Left forelimb (tissue), 1 donor: ENCODE data around the gene HLA-DOA.

Source experiments
- DNase-seq: peaks from one replicate; pipeline ENCODE4 v3.0.0-alpha.2; 2018; ENCODE audit warnings: low spot score

The HLA-DOA gene

DNA sequence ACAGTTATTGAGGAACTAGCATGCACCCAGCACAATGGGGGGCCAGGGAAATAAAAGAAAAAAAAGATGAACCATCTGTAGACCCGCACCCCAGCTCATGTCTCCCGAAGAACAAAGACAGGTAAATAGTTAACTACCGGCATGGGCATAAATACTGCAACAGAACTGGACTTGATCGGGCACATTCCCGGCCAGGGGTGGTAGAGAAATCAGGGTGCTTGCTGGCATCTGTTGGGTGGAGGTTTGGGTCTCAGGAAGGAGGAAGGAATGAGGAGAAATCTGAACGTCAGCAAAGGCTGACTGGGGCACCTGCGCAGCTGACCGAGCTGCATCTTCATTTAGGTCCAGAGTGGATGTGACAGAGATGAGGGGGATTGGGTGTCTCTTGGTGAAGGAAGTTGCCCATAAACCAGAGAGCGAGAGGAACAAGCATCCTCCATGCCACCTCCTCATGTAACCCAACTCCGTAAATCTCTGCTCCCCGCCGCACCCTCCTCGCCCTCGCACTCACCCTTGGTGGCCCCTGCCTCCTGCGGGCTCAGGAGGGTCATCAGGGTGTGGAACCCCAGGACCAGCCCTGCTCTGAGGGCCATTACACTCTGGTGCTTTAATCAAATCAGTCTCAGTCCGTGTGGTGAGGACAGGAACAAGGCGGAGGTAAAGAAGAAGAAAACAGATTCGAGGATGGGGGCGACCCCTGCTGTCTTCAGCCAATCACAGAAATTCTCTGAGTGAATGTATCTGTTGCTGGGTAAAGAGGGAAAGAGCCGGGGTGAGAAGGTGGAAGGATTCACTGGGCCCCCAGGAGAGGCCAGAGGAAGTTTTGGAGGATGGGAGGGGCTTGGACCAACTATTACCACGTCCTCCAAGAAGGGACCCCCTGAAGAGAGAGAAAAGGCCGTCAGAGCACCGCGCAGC, at the start of gene HLA-DOA:
HLA-DOA (minus strand) TSS at position 648 of the 918 bp plus-strand sequence.
- no peak for DNase-seq

DNA sequence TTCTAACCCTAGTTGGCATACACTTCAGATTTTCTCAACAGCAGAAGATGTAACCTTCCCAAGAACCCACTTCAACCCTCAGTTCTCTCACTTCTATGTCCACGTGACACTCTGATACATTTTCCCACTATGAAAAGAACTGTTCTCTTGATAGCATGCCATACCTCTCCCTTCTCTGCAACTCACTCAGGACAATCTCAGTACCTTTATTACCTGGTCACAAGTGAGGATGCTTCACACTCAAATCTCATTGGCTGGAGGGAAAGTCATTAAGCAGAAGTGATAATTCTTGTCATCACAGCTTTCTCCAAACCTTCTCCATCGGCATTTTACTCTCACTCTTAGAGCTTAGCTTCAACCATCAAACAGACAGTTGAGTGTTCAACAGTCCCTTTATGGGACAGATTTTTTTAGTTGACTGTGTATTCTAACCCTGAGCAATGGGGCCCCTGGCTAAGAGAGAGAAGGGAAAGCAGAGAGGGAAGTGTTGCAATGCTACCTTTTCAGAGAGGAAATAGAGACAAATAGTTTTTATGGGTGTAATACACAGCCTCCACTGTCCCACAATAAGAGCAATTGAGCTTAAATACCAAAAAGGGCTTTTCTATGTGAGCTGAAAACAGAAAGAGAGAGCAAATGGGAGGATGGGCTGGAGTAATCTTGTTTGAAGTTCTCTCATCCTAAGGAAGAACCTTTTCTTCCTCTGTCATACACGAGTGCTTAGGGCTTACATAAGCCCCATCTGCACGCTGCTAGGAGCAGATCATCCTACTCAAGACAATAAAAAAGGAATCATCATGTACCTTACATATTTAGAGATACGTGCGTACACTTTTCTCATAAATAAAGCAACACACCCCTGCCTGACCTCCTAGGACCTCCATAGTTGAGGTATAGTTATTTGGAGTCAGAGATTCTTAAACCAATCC, 48.1 kb upstream of the HLA-DOA start:
- DNase-seq, result no peak

DNA sequence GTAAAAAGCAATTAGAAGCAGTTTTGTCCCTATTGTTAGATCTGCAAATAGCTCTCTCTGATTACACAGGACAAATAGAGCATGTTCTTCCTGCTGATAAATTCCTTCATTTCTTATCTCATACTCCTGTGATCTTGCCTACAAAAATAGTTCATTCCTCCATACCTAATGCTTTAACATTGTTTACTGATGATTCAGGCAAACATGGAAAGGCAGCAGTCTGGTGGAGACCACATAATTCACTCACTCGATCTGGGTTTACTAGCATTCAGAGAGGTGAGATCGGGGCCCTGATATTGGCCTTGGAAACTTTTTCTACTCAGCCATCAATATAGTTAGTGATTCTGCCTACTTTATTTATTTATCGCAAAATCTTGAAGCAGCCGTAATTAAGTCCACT, 43.8 kb upstream of the HLA-DOA start:
- no peak for DNase-seq

DNA sequence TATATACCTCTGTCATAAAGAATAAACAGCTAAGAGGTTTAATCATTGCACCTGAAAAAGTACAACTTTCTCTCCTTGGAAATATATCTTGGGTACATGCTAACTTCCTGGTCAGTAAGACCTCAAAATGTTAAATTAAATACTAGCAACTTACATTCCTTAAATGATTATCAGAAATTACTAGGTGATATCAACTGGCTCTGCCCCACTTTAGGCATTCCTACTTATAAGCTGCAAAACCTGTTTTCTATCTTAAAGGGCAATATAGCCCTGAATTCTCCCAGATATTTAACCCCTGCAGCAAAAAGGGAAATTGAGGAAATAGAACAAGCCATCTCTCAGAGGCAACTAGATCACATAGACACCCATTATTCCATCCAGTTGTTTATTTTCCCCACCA, 43.2 kb upstream of the HLA-DOA start:
- DNase-seq, result no peak

DNA sequence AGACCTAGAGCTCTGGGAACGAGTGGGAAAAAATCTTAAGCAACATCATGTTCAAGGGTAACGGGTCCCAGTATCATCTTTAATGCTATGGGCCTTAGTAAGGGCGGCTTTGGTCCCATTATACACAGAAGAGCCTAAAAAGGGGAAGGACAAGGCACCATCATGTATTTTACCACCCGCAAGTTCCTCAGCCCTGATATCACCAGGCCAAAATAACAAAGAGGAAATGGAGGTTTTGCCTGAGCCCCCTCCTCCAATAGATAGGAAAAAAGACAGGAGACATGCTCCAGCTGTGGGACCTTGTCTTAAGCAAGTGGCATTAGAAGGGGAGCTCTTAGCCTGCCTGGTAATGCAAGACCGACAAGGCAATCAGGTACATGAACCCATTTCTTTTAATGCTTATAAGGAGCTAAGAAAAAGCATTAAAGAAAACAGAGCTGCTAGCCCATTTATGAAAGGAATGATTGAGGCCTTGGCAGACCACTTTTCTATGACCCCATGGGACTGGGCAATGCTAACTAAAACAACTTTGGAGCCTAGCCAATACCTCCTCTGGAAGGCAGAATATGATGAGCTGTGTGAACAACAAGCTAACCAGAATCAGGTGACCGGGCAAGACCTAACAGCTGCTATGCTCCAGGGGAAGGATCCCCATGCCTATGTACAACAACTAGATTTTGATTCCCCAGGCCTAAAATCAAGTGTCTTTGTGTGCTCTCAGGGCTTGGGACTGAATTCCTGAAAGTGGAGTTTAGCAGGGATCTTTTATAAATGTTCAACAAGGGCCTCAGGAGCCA, 40.8 kb upstream of the HLA-DOA start:
- no peak for DNase-seq

DNA sequence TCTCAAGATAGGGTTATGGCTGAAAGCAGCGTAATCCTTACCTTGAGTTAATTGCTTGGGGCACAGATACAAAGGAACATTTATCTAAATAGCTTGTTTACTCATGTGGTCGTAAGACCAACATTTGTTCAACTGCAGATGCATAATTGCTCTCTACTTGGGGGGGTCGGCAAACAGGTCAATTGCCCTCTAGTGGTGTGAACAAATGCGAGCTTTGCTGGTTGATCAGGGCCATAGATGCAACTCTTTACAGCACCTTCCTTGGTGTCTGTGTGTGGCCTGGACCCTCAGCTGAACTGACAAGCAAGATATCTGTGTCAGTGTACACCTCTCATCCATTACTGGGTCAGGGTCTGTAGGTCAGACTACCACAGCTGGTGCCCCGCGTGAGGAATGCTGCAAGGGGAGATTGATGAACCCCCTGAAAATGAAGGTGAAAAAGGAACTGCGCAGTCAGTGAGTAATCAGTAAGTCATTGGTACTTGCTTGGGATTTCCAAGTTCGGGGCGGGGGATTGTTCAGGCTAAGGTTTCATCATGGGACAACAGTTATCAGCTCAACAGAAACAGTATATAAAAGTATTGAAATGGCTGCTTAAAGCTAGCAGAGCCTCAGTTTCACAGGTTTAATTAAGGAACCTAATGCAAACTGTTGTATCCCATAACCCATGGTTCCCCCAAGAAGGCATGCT, 40.1 kb upstream of the HLA-DOA start:
- no peak for DNase-seq

DNA sequence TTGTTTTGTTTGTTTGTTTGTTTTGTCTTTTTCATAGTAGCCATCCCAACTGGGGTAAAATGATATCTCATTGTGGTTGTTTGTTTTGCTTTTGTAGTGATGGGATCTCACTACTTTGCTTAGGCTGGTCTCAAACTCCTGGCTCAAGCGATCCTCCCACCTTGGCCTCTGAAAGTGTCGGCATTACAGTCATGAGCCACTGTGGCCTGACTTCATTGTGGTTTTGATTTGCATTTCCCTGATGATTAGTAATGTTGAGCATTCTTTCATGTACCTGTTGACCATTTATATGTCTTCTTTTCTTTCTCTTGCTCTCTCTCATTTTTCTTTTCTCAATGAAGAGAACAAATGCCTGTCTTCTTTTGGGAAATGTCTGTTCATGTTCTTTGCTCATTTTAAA, 30.8 kb upstream of the HLA-DOA start:
- no peak for DNase-seq

DNA sequence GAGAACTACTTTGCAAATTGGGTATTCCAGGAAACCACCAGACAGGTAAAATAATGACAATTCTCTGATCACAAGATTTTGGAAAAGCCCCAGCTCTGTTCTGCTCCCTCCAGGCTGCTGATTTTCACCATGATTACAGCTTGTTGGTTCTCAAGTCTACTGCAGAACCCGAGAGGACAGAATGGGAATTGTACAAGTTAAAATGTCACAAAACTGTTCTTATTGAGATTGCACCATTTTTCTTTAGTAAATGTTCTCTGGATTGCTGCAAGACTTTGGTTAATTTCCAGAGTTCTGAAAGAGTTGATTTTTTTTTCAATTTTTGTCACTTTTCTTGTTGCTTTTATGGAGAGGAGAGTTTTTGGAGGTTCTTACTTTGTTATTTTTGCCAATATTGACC, 27.1 kb upstream of the HLA-DOA start:
- no peak for DNase-seq

DNA sequence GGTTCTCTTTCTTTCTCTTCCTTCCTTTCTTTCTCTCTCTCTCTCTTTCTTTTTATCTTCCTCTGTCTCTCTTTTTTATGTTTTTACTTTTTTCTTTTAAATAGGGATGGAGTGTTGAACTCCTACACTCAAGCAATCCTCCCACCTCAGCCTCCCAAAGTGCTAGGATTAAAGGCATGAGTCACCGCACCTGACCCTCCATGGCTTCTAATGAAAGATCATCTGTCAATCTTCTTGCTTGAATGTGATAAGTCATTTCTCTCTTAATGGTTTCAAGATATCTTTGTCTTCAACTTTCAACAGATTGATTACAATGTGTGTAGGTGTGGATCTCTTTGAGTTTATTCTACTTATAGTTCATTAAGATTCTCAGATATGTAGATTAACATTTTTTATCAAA, 25.2 kb upstream of the HLA-DOA start:
- no peak for DNase-seq

DNA sequence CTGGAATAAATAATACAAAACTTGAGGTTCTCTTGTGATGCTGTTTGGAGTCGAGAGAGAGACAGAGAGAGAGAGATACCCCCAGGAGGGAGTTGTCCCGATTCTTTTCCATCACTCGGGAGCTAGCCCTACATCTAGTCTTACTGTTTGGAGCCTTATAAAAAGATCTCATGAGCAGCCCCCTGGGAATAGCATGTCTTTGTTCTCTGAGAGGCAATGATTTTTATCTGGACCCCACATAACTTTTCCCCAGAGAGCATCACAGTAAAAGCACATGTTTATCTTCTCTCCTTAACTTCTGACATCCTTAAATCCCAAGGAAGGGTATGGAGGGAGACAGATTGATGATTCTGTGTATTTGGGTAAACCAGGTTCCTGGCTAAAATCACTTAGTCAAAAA, 20.9 kb upstream of the HLA-DOA start:
- no peak for DNase-seq

DNA sequence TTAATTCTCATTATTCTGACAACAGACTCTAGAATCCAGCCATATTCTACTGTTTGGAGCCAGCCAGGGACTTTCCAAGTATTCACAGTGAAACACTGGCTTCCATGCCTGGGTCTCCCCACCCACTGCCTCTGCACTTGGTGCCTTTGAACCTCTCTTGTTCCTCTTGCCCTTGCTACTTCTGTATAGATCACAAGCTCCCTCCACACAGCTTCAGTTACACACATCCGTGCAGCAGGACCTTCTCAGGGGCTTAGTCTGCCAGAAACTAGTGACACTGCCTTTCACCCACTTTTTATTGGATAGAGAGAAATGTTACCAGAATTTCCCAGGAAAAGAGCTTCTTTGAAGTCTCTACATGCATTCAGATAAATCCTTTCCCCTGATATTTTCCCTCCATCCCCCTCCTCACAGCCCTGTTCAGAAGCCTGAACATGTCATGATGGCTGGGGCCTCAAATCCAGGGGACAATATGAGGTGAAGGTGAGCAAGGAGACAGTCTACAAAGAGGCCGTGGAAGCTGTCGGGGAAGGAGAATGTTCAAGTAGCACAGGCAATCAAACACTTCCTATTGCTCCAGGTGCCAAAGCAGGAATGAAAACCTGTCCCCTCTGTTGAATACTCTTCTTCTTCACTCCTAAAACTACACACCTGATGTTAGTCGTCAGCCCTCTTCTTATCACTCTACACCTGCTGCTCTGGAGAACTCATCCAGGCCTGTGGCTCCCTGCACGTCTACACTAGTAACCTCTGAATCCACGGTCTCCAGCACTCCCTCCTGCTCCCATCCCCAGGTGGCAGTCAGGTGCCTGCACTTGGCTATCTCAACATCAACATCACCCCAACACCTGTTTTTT, 20.2 kb upstream of the HLA-DOA start:
- no peak for DNase-seq

DNA sequence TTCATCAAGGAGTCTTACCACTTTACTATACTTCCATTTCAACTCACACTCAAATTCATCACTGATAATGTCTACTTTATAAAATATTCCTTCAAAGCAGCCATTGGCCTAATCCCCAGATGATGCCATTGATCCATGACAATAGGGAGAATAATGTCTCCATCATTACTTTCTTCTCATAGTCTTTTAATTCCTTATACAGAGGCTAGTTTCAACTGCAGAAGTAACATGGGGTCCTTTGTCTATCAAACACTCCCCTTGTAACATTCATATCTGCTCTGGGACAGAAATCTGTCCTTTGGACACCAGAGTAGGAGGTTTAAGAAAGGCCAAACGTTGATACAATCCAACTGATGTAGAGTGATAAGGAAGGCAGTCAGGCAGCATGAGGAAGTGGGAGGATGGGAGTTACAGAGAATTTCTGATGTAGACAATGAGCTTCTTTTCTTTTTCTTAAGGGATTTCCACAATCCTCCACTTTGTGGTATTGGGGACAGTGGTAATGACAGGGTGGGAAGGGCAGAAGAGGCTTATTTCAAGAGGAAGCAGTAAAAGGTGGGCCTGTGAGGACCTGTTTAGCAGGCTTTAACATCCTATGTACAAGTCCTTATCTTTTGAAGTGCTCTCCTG, 18.9 kb upstream of the HLA-DOA start:
- no peak for DNase-seq

DNA sequence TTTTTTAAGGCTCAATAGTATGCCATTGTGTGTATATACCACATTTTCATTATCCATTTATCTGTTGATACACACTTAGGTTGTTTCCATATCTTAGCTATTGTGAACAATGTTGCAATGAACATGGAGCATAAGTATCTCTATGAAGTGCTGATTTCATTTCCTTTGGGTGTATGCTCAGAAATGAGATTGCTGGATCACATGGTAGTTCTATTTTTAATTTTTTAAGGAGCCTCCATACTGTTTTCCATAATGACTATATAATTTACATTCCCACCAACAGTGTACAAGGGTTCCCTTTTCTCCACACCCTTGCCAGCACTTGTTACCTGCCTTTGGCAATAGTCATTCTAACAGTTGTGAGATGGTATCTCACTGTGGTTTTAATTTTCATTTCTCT, 15.1 kb upstream of the HLA-DOA start:
- DNase-seq, result no peak

DNA sequence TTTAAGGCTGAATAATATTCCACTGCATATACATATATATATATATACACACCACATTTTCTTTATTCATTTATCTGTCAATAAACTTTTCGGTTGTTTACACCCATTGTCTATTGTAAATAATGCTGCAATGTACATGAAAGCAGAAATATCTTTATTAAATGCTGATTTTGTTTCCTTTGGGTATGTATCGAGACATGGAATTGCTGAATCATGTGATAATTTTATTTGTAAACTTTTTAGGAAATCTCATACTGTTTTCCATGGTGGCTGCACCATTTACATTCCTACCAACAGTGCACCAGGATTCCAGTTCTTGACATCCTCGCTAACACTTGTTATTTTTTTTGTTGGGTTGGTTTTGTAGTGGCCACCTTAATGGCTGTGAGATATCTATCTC, 14.1 kb upstream of the HLA-DOA start:
- no peak for DNase-seq

DNA sequence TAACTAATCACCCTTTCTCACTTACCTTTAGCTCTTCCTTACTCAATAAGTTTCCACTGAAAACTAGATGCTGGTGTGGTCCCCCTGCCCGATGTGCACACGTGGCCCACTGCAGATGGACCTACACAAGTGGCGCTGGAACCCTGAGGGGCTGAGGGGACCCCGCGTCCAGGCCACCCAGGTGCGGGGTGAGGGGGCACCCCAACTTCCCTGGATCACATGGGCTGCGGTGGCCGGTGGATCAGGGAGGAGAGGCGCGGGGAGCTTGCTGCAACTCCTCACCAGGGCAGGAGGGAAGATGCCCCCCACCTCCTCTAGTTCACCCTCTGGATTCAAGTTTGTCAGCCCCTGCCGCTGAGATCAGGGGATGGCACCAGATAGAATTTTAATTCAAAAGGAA, 12.5 kb upstream of the HLA-DOA start:
- no peak for DNase-seq

DNA sequence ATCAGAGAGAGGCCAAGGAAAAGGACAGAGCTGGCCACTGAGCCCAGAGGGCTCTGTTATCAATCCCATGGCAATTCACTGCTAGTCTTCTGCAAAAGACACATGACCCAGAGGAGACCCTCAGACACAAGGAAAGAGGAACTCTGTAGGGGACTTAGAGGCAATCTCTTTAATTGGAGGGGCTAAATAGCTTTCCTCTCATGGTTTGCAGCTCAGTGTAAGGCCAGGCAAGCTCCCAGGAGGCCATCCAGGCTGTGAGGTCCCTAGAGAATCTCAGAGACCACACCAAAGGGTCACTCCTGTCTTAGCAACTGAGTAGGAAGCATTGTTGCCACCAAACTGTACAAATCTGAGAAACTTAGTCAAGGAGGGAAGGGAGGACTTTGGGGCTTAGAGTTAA, 10.0 kb upstream of the HLA-DOA start:
- DNase-seq, result no peak

DNA sequence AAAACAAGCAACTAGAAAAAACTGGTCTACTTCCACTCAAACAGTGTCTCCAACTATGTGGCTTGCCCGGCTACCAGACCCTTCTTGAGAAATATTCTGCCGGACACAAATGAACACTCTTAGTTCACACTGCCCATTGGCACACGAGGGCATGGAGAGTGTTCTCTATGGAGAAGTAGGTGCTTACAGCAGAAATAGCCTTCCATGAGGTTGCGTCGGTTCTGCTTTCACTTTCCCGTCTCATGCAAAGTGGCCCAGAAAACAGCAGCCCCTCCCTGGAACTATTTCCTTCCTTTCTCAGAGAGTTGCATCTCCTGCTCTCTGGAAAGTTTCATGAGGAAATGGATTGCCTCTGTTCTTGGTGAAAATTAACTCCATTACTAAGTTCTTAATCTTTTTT, 9.5 kb upstream of the HLA-DOA start:
- no peak for DNase-seq

DNA sequence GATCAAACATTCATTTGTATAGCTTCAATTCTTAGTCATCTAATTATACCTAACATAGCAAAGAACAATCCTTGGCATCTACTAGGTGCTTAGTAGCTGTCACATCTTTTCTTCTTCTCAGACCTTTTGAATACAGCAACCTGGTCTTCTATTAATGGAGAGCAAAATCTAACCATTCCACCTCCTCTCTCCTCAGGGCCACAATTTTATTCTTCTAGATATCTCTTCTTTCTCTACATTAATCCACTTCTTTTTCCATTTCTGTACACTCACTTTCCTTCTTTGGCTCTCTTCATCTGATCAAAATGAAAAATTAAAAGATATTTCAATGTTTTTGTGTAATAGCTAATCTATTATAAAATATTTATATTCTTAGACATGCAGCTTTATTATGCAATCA, 9.0 kb upstream of the HLA-DOA start:
- no peak for DNase-seq

DNA sequence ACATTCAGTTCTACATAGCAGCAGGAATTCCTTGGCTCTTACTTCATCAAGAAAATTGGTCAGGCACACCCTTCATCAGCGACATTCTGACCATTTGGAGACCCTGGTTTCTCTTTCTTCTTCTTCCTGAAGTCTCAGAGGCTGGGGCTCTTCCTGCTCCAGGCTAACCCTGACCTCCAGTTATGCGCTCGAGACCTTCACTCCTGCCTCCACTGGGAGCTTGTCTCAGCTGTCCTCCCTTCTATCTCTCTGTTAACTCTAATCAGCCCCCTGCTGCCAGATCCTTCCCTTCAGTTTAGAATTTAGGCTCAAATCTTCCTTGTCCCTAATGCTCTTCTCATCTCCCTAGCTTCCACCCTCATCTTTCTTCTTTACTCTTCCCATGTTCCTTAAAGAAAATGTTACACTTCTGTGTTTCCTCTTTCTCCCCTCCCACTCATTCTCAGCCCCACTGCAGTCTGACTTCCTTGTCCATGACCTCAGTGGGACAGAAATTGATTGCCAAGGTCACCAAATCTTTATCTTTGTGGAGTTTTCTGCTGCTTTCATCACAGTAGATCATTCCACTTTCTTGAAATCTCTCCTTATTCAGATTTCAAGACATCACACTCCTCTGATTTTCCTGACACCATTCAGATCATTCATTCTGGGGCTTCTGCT, 8.4 kb upstream of the HLA-DOA start:
- no peak for DNase-seq

DNA sequence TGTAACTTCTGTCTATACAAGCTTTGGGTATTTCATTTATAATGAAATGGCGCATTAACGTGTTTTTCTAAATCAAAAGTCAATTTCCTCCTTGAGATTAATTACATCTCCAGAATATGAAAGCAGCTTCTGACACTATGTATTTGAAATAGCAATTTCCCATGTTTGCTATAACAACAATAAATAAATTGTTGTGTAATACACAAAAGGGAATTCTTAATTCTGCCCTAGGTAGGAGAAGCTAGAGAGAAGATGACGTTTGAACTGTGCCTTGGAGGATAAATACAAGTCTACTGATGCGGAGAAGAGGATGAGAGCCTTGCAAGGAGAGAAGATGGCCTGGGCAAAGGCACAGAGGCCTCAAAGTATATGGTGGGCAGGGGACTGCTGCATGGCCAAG, 7.6 kb upstream of the HLA-DOA start:
- no peak for DNase-seq
